DND-41 (cell line): ENCODE data around the gene RASAL2.

Experiments
- ATAC-seq: fragments of 200-7000 bp; cut with Tn5 transposase; 3 replicates; pipeline ENCODE4 v1.9.1; 2021; ENCODE audit warnings: low read depth; ENCODE audit not compliant: insufficient read depth
- DNase-seq: peaks from one replicate; pipeline ENCODE4 v3.0.0-alpha.2; 2020
- H2AFZ ChIP-seq: 2 replicates; pipeline ENCODE4 v1.6.0; 2012; ENCODE audit warnings: low read depth, low read length
- H3K27ac ChIP-seq: 2 replicates; pipeline ENCODE4 v1.5.1; 2012; ENCODE audit warnings: low read length, inconsistent platforms
- H3K27me3 ChIP-seq: fragments of 200-600 bp; sonication (generic); 2 replicates; pipeline ENCODE4 v1.6.0; 2012; ENCODE audit warnings: low read length, mild to moderate bottlenecking, inconsistent platforms; ENCODE audit not compliant: insufficient read depth, poor library complexity
- H3K36me3 ChIP-seq: 2 replicates; pipeline ENCODE4 v1.5.1; 2012; ENCODE audit warnings: low read length, inconsistent platforms; ENCODE audit not compliant: insufficient read depth
- H3K4me1 ChIP-seq: 2 replicates; pipeline ENCODE4 v1.5.1; 2012; ENCODE audit warnings: mild to moderate bottlenecking, low read length; ENCODE audit not compliant: insufficient read depth
- H3K4me2 ChIP-seq: 2 replicates; pipeline ENCODE4 v1.6.0; 2012; ENCODE audit warnings: mild to moderate bottlenecking, moderate library complexity, low read length, inconsistent platforms; ENCODE audit not compliant: insufficient read depth
- H3K4me3 ChIP-seq, 2 experiments: fragments of 200-600 bp in 1 of 2; shearing (Covaris generic) in 1 of 2; 2 replicates each; pipeline ENCODE4 v1.5.1; 2012 to 2016; ENCODE audit warnings: inconsistent platforms in 2 of 2, low read length in 2 of 2, mild to moderate bottlenecking in 2 of 2, low read depth in 1 of 2, moderate library complexity in 1 of 2
- H3K79me2 ChIP-seq: 2 replicates; pipeline ENCODE4 v1.6.0; 2012; ENCODE audit warnings: low read length, inconsistent platforms; ENCODE audit not compliant: insufficient read depth
- H3K9ac ChIP-seq: 2 replicates; pipeline ENCODE4 v1.6.0; 2012; ENCODE audit warnings: low read depth, mild to moderate bottlenecking, inconsistent platforms, low read length, moderate library complexity
- H3K9me3 ChIP-seq: 2 replicates; pipeline ENCODE4 v1.5.1; 2012; ENCODE audit warnings: low read length, moderate library complexity, mild to moderate bottlenecking, inconsistent platforms; ENCODE audit not compliant: insufficient read depth, severe bottlenecking
- H4K20me1 ChIP-seq: 2 replicates; pipeline ENCODE4 v1.6.0; 2012; ENCODE audit warnings: low read length; ENCODE audit not compliant: insufficient read depth
- CTCF ChIP-seq: IDR thresholded peaks from 2 replicates; pipeline ENCODE4 v1.5.1; 2012; ENCODE audit warnings: borderline replicate concordance, low read length, moderate library complexity, mild to moderate bottlenecking; ENCODE audit not compliant: poor library complexity, severe bottlenecking; ENCODE audit errors: extremely low read depth
- EZH2 ChIP-seq: IDR thresholded peaks from 3 replicates; pipeline ENCODE4 v1.6.1; 2012; ENCODE audit warnings: borderline replicate concordance, low read depth, mild to moderate bottlenecking, moderate library complexity, low read length, inconsistent platforms; ENCODE audit not compliant: severe bottlenecking

Gene RASAL2

GRCh38 chr1:178220094-178220493 is 126.2 kb downstream of the RASAL2 start:
- TF ChIP-seq CTCF (no peak), EZH2 (no peak)
- H3K27ac ChIP-seq: no peak overlapping the region

GRCh38 chr1:178223289-178223688 is 129.4 kb downstream of the RASAL2 start:
- Histone ChIP-seq H3K9ac (no peak overlapping the region), H3K36me3 (no peaks in the 10 kb centered on the region), H4K20me1 (no peaks in the 10 kb centered on the region), H3K4me2 (no peak overlapping the region), H3K4me1 (no peaks in the 10 kb centered on the region), H3K4me3 (no peak overlapping the region), H3K27me3 (no peaks in the 10 kb centered on the region), H3K79me2 (no peaks in the 10 kb centered on the region), H3K9me3 (no peaks in the 10 kb centered on the region), H2AFZ (no peak overlapping the region), H3K27ac (no peak overlapping the region)
- ATAC-seq (no peak), DNase-seq (no peak)
- no peak for TF ChIP-seq CTCF
- TF ChIP-seq EZH2: no peak

More at GRCh38 chr1:178220094-178220493, 126.2 kb downstream of the RASAL2 start:
- H3K27me3 ChIP-seq: no peaks in the 10 kb centered on the region
- H3K4me3 ChIP-seq: no peak overlapping the region
- no peak for DNase-seq
- no peak overlapping the region for H3K4me2 ChIP-seq
- no peaks in the 10 kb centered on the region for H3K9me3 ChIP-seq
- no peaks in the 10 kb centered on the region for H3K79me2 ChIP-seq
- no peaks in the 10 kb centered on the region for H3K36me3 ChIP-seq
- ATAC-seq: no peak
- H3K9ac ChIP-seq: no peak overlapping the region
- no peaks in the 10 kb centered on the region for H4K20me1 ChIP-seq
- no peak overlapping the region for H2AFZ ChIP-seq
- no peaks in the 10 kb centered on the region for H3K4me1 ChIP-seq

GRCh38 chr1:178224358-178224757 is 130.5 kb downstream of the RASAL2 start:
- H2AFZ ChIP-seq: no peak overlapping the region
- H3K9me3 ChIP-seq: no peaks in the 10 kb centered on the region
- H3K9ac ChIP-seq: no peak overlapping the region
- H3K36me3 ChIP-seq: no peaks in the 10 kb centered on the region
- ATAC-seq (no peak), DNase-seq (no peak)
- H3K4me3 ChIP-seq: no peak overlapping the region
- no peak overlapping the region for H3K27ac ChIP-seq
- H3K27me3 ChIP-seq: no peaks in the 10 kb centered on the region
- no peak overlapping the region for H3K4me2 ChIP-seq
- no peak for TF ChIP-seq CTCF
- TF ChIP-seq EZH2: no peak
- no peaks in the 10 kb centered on the region for H3K4me1 ChIP-seq
- no peaks in the 10 kb centered on the region for H4K20me1 ChIP-seq
- H3K79me2 ChIP-seq: no peaks in the 10 kb centered on the region

DNA sequence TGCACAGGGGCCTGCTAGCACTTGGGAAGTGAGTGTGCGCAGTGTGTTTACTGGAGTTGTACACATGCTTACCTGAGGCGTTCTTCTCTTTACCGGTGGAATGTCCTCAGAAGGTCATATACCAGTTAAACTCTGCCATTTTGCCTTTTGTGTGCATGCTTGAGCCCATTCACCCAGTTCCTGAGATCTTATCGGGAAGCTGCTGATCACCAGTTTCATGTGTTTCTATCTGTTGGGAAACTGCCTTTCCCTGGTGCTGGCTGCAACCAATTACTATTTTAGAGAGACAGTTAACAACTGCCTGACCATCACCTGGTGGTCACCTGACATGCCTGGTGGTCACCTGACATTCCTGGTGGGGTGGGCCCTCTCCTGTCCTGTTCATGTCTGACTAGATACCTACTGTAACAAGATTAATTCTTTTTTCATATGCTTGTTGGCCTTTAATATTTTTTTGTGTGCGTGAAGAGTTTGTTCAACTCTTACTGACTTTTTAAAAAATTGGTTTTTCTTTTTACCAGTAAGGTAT is 137.0 kb downstream of the RASAL2 start:
- no peaks in the 10 kb centered on the region for H3K4me1 ChIP-seq
- no peak overlapping the region for H3K9ac ChIP-seq
- no peaks in the 10 kb centered on the region for H3K36me3 ChIP-seq
- TF ChIP-seq EZH2 (no peak), CTCF (no peak)
- no peaks in the 10 kb centered on the region for H3K9me3 ChIP-seq
- H3K79me2 ChIP-seq: no peaks in the 10 kb centered on the region
- no peak overlapping the region for H3K4me3 ChIP-seq
- no peak for DNase-seq
- H4K20me1 ChIP-seq: no peaks in the 10 kb centered on the region
- H3K27ac ChIP-seq: no peak overlapping the region
- no peak overlapping the region for H2AFZ ChIP-seq
- H3K4me2 ChIP-seq: no peak overlapping the region
- no peak for ATAC-seq
- no peaks in the 10 kb centered on the region for H3K27me3 ChIP-seq
